ENCODE data around the gene CREB3L2.
"Not testable (repeated sequence)": the region's sequence is repeated elsewhere in the genome, so short reads cannot be mapped to it uniquely, and the experiment has no call there.

CREB3L2 gene

DNA sequence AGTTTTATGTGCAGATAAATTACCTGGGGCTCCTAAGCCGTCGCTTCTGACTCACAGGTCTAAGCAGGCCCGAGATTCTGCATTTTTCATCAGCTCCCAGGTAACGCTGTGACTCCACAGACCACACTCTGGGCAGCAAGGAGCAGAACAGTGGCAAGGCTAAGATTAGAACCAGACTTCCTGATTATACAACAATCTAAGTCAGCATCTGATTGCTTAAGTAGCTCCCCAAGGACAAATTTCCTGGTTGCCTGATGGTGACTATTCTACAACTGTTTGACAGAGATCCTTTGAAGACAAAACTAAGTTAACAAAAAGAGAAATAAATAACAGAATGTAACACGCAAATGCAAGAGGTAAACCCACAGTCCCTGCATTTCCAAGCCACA, 69.0 kb downstream of the CREB3L2 start:
- DNase-seq (ENCODE audit: low read depth): no peak

GRCh38 chr7:137931823-137932222, 70.1 kb downstream of the CREB3L2 start:
- no peak for DNase-seq (ENCODE audit: low read depth)

- peak; percentile 79 for DNase-seq (ENCODE audit: low read depth)
Measured at GRCh38 chr7:137930581-137930980, 71.3 kb downstream of the CREB3L2 start.

- DNase-seq (ENCODE audit: low read depth): no peak
Measured at GRCh38 chr7:137928626-137929025, 73.3 kb downstream of the CREB3L2 start.

- no peak for DNase-seq (ENCODE audit: low read depth)
Measured at GRCh38 chr7:137927386-137927785, 74.5 kb downstream of the CREB3L2 start.

DNA sequence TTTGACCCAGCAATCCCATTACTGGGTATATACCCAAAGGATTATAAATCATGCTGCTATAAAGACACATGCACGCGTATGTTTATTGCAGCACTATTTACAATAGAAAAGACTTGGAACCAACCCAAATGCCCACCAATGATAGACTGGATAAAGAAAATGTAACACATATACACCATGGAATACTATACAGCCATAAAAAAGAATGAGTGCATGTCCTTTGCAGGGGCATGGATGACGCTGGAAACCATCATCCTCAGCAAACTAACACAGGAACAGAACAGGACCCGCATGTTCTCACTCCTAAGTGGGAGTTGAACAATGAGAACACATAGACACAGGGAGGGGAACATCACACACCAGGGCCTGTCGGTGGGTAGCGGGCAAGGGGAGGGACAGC, 75.7 kb downstream of the CREB3L2 start:
- DNase-seq (ENCODE audit: low read depth): not testable (repeated sequence)

DNA sequence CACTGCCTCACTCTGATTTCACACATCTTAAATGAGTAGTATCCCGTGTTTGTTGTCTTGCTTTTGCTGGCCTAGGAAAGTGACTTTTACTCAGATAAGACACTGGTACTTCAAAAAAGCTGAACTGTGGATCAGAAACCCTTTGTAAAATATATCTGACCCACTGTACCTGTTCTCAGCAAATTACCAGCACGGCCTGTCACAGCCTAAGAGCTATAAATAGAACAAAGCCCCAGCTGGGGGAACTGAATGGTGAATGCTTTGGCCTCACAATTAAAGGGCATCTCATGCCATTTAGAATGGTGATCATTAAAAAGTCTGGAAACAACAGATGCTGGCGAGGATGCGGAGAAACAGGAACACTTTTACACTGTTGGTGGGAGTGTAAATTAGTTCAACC, 76.1 kb downstream of the CREB3L2 start:
- no peak for DNase-seq (ENCODE audit: low read depth)

- no peak for DNase-seq (ENCODE audit: low read depth)
Measured at GRCh38 chr7:137925091-137925490, 76.8 kb downstream of the CREB3L2 start.

GRCh38 chr7:137923380-137923779, 78.5 kb downstream of the CREB3L2 start:
- DNase-seq (ENCODE audit: low read depth): no peak

GRCh38 chr7:137920637-137921399, 81.1 kb downstream of the CREB3L2 start:
- DNase-seq (ENCODE audit: low read depth): no peak

DNA sequence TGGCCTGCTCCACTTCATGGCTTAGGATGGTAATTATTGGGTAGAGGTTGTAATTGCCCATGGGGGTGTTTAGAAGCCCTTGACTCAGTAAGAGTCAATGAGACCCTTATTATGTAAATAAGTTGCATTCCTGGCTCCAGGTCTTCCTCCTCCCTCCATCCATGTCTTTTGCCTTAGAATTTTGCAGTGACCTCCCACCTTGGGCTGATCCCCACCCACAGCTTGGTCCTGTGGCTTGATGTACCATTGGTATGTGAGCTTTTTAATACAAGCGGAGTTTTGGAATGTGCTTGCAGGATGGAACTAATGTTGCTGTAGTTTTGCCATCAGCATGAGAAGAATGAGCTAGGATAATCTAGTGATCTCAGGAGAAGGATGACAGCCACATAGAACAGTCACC, 81.9 kb downstream of the CREB3L2 start:
- no peak for DNase-seq (ENCODE audit: low read depth)

DNA sequence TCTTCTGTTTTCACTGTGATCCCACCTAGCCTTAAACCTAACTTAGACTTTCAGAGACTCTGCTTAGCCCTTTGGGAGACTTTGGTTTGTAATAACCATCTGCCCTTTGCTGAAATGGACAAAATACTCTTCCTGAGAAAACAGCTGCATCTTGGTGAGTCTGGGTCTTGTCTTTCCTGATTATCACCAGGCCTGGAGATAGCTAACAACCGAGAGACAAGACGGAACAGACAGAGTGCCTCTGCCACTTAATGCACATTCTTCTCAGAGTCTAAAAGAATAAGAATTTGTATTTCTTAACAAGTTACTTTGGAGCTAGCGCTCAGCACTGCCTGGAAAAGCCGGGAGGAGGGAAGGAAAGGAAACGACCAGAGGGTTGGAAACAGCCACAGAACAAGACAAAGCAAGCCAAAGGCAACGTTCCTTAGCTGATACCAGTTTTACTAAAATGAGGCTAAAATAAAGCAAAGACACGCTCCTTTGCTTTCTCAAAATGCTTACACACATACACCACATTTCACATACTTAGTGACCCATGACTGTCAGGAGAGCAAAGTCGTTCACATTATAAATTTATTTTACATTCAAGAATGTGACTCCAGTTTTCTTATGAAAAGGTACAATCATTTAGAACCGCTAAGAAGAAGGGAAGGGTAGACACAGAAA, 84.8 kb downstream of the CREB3L2 start:
- no peak for DNase-seq (ENCODE audit: low read depth)

DNA sequence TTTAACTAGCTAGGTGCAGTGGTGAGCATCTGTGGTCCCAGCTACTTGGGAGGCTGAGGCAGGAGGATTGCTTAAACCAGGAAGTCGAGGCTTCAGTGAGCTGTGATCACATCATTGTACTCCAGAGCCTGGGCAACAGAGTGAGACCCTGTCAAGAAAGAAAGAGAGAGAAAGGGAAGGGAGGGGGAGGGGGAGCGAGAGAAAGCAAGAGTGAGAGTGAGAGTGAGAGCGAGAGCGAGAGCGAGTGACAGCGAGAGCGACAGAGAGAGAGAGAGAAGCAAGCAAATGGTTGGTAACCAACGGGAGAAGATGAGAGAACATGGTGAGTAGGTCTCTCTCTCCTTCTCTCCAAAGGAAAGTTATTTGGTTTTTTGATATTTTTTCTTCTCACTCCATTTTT, 85.3 kb downstream of the CREB3L2 start:
- DNase-seq (ENCODE audit: low read depth): no peak

DNA sequence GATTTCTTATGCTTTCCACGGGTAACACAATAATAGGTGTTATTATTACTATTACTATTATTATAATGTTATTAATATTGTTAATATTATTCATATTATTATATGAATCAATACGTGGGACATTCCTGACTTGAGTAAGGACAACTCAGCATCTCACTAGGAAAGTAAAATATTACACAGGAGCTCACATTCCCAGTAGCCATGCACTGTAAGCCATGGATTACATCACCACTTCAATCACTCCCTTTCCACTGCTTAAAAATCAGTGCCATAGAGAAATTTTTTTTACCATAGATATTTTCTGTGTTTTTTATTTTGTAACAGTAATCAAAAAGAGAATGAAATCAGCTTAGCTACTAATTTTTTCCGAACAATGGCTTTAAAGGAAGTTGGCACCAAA, 86.6 kb downstream of the CREB3L2 start:
- no peak for DNase-seq (ENCODE audit: low read depth)

DNA sequence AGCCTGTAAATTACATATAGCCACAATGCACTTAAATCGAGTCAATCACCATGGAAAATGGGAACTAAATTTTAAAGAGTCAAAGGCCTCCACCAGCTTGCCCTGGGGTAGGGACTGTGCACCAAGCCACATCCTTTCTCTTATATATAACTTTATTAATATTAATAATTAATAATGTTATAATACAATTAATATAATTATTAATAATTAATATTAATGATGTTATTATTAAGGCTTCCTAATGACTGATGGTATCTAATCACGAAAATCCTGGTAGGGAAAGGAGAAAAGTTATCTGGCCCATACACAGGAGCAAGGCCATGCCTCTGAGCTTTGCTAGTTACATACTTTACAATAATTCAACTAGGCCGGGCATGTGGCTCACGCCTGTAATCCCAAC, 87.9 kb downstream of the CREB3L2 start:
- DNase-seq (ENCODE audit: low read depth): no peak

DNA sequence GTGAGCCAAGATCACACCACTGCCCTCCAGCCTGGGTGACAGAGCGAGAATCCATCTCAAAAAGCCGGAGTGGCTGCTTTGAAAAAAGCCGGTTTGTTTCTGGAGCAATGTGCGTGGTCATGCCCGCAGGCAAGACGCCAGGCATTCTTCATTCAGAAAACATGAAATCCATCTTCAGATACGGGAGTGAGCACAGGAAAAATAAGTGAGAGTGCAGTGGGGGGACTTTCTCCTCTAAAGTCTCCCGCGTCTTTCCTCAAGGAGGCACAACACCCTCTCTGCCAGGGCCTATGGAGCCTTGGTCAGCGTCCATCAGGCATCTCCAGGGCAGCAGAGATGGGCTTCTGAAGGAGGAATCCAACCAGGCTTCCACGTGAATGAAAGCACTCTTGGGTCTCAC, 92.8 kb downstream of the CREB3L2 start:
- DNase-seq (ENCODE audit: low read depth): no peak

GRCh38 chr7:137908106-137908505, 93.8 kb downstream of the CREB3L2 start:
- DNase-seq (ENCODE audit: low read depth): no peak

DNA sequence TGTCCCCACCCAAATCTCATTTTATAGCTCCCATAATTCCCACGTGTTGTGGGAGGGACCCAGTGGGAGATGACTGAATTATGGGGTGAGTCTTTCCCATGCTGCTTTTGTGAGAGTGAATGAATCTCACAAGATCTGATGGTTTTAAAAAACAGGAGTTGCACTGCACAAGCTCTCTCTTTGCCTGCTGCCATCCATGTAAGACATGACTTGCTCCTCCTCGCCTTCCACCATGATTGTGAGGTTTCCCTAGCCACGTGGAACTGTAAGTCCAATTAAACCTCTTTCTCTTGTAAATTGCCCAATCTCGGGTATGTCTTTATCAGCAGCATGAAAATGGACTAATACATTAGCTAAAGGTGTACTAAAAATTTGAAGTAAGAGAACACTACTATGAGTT, 95.2 kb downstream of the CREB3L2 start:
- DNase-seq (ENCODE audit: low read depth): not testable (repeated sequence)

DNA sequence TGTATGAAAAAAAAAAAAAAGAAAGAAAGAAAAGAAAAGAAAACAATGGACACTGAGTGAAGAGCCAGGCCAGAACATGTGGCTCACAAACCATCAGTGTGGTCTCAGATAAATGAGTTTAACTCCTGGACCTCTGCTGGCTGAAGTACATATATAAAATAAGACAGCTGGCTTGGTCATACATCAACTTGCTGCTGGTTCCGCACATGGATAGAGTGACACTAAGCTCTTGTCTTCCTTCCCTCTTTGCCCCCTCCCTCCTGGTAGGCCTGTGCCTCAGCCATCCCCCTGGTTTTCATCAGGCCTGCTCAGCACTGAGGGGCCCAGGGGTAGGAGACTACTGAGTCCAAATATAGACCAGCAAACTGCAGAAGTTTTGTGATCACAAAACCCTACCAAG, 97.1 kb downstream of the CREB3L2 start:
- no peak for DNase-seq (ENCODE audit: low read depth)

- no peak for DNase-seq (ENCODE audit: low read depth)
Measured at GRCh38 chr7:137903382-137904169, 98.3 kb downstream of the CREB3L2 start.

DNA sequence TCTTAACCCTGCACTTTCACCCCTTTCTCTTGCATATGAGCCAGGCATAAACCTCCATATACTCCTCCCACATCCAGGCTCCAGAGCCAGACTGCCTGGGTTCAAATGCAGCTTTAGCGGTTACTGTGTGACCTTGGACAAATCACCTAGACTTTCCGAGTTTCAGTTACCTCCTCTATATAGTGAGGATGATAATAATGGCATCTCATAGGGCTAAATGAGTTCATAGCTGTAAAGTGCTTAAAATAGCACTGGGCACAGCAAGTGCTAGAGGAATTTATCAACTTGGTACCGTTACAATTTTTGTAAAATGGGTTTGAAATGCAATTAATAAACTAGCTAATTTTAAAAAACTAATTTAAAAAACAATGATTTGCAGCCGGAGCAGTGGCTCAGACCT, 101.7 kb downstream of the CREB3L2 start:
- DNase-seq (ENCODE audit: low read depth): no peak

GRCh38 chr7:137898839-137899721, 102.8 kb downstream of the CREB3L2 start:
- no peak for DNase-seq (ENCODE audit: low read depth)
